Heart left ventricle (tissue), 16 donors: ENCODE measurements around the gene ALDH3A1. TPM values are rescaled to one million over a fixed set of nuclear protein-coding genes. Genes with fewer than 3 reads are reported as not detected.
A peak's percentile ranks its signal among the peaks of the same experiment; 100 is the strongest.

Experiments
- ATAC-seq, 4 donors: fragments of 200-7000 bp; cut with Tn5 transposase; one replicate each; pipeline ENCODE4 v1.9.1; 2020 to 2022; ENCODE audit warnings: moderate library complexity in 4 of 4, mild to moderate bottlenecking in 3 of 4, moderate number of reproducible peaks in 1 of 4
- DNase-seq, 5 donors: peaks; one replicate each; pipeline ENCODE4 v3.0.0-alpha.2; 2020
- H3K27ac ChIP-seq, 12 donors: fragments of 200-600 bp; sonication (generic) in 4 of 12; one replicate each; pipeline versions ENCODE4 v1.5.0 to v1.8.0; 2016 to 2022; ENCODE audit warnings: mild to moderate bottlenecking in 2 of 12
- H3K27me3 ChIP-seq, 9 donors: fragments of 200-600 bp; sonication (generic) in 2 of 9; one replicate each; pipeline versions ENCODE4 v1.5.1 to v1.8.0; 2016 to 2022; ENCODE audit warnings: mild to moderate bottlenecking in 3 of 9
- H3K36me3 ChIP-seq, 9 donors: fragments of 200-600 bp; sonication (generic) in 2 of 9; one replicate each; pipeline versions ENCODE4 v1.5.0 to v1.8.0; 2018 to 2022; ENCODE audit warnings: mild to moderate bottlenecking in 2 of 9
- H3K4me1 ChIP-seq, 12 donors: fragments of 200-600 bp; sonication (generic) in 4 of 12; one replicate each; pipeline versions ENCODE4 v1.5.0 to v1.8.0; 2016 to 2022; ENCODE audit warnings: mild to moderate bottlenecking in 3 of 12
- H3K4me3 ChIP-seq, 12 donors: fragments of 200-600 bp; sonication (generic) in 4 of 12; one replicate each; pipeline versions ENCODE4 v1.5.0 to v1.8.0; 2017 to 2022; ENCODE audit warnings: mild to moderate bottlenecking in 9 of 12, moderate library complexity in 4 of 12
- H3K9me3 ChIP-seq, 12 donors: fragments of 200-600 bp; sonication (generic) in 4 of 12; one replicate each; pipeline versions ENCODE4 v1.5.0 to v1.8.0; 2016 to 2022; ENCODE audit warnings: mild to moderate bottlenecking in 1 of 12
- POLR2A ChIP-seq, 2 donors: fragments of 450-650 bp; IDR thresholded peaks; one replicate each; pipeline ENCODE4 v1.6.1; 2017; ENCODE audit warnings: antibody characterized with exemption in 2 of 2, mild to moderate bottlenecking in 2 of 2, moderate library complexity in 2 of 2
- WGBS, 4 donors: extraction: QIAGEN DNeasy Blood & Tissue Kit in 2 of 4; methylation state at CpG; one replicate each; pipeline versions ENCODE4 v1.1.5 to v1.1.7; 2013 to 2018; 5-methylcytosine and 5-hydroxymethylcytosine counted together
- intact Hi-C, 10 donors: fragments of 100-400 bp; cut with DNase I; formaldehyde crosslinking; loops; one replicate each; pipeline versions ENCODE4 v1.11.1 to v1.14.2; 2022
- long read RNA-seq, 3 donors: library from polyadenylated mRNA; unstranded; transcript quantifications; one replicate each; pipeline ENCODE4 v2.0.0, GENCODE V29; 2020 to 2021
- polyA plus RNA-seq, 2 donors: library from polyadenylated mRNA; stranded (reverse); fragments of 200-250 nt; gene quantifications; one replicate each; pipeline ENCODE4 v1.2.3, GENCODE V29; 2013
- total RNA-seq, 9 donors: library from RNA; depleted of rRNA in 2 of 9; stranded (reverse); fragments of >200 nt in 2 of 9; fragmentation: NEBNext Ultra II Directional in 3 of 9; extraction: Animal tissue kit (Norgen Biotek cat#: 25700) in 3 of 9; gene quantifications; one replicate each; pipeline versions ENCODE4 v1.1.0 to v1.2.4, GENCODE V29; 2016 to 2023
- TF ChIP-seq, protein P1 (sequence below), 12 donors: fragments of 200-600 bp; sonication (generic) in 4 of 12; IDR thresholded peaks; one replicate each; pipeline versions ENCODE4 v1.5.0 to v1.8.0; 2018 to 2022; ENCODE audit warnings: antibody characterized with exemption in 12 of 12, mild to moderate bottlenecking in 5 of 12
- donor health status: ischemic (EF 13 %, LVEDD 7.1; RV severe dilation, severe dysfunction).
- donor health status: healthy with polysubstance abuse.
- donor health status: DM: no; HTN: yes; CAD: no.
- donor health status: DM: no; HTN: no; CAD: no.
- donor health status: ischemic (EF 25% LVEDD 6.9; RV normal size, moderate dysfunction).
- donor health status: ischemic (EF 25% LVEDD 5.7; RV mildly dilated, moderate dysfunction).
- donor health status: healthy.
- donor health status: DM: yes; HTN: yes; CAD: no.
- donor health status: ischemic (EF 35%, LVEDD 5.7; RV mildly dilated, moderate dysfunction).
- donor health status: nonischemic (EF 11% LVEDD 7.7; RV severe dilation, severe dysfunction).
- donor health status: DM: yes; HTN: yes; CAD: no.
- donor health status: PGD.
- donor health status: ischemic (EF 29% LVEDD 5.4; RV normal size, mild dysfunction).
- donor health status: nonischemic (EF 23%, LVEDD 6.1; RV moderate dilation, normal function).

Gene ALDH3A1
- total RNA-seq, result 1 to 10 TPM in 1 of 9 donors, under 1 TPM in 3, not detected in 5; 0.19 to 1.1 (median 0.39) TPM
- under 1 TPM in 1 of 2 donors, not detected in 1; 0.04 TPM for polyA plus RNA-seq
- long read RNA-seq, donor 1, result 0 reads
- long read RNA-seq, donor 2, result 0 reads
- long read RNA-seq, donor 3, result 0 reads

DNA sequence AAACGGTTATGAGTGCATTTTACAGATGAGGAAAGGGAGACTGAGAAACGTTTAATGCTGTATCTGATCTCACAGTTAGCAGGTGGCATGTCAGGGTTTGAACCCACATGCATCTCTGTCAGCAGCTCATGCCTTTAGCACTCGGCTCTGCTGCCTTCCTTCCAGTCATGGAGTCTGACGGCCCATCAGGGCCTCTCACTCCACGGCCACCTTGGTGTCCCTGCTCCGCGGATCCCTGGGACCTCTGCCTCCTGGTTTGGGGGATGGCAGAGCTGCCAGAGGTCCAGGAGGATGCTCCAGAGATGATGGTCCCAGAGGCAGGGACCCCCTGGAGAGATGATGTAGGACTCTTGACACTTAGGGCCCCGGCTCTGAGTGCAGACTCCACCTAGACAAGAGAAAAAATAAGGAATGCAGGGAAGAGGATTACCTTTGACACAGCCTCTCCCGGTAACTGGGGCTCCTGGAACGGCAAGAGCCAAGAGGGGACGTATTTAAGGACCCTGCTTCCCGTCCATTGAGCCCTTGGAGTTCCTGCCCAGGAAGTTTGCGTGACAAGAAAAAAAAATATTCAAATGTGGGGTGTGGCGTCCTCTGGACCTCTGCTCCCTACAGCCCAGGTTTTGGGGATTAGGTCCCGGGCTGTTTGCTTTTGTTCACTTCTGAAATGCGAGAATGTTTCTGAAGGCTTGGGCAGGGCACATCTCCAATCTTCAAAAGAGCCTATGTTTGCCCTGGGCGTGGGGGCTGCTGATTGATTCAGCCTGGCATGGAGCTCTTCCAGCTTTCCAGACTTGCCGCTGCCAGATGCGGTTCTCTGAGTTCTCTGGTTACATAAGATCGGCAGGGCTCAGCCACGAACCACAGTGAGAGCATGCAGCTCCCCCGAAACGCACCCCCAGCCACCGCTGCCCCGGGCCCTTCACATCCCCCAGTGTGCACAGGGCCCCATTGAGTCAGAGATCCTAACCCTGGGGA, at the start of gene ALDH3A1:
Gene ALDH3A1 (minus strand): TSS at position 470 of the 978 bp plus-strand sequence. CDS start 3,169 bp downstream, outside the sequence.
- no peak for TF ChIP-seq POLR2A (IDR thresholded peaks at IDR 0.05)
- TF ChIP-seq, protein P1, sequence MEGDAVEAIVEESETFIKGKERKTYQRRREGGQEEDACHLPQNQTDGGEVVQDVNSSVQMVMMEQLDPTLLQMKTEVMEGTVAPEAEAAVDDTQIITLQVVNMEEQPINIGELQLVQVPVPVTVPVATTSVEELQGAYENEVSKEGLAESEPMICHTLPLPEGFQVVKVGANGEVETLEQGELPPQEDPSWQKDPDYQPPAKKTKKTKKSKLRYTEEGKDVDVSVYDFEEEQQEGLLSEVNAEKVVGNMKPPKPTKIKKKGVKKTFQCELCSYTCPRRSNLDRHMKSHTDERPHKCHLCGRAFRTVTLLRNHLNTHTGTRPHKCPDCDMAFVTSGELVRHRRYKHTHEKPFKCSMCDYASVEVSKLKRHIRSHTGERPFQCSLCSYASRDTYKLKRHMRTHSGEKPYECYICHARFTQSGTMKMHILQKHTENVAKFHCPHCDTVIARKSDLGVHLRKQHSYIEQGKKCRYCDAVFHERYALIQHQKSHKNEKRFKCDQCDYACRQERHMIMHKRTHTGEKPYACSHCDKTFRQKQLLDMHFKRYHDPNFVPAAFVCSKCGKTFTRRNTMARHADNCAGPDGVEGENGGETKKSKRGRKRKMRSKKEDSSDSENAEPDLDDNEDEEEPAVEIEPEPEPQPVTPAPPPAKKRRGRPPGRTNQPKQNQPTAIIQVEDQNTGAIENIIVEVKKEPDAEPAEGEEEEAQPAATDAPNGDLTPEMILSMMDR (IDR thresholded peaks at IDR 0.05), result no peak
- no peak within 1 kb of the TSS for H3K4me3 ChIP-seq
- WGBS, 4 donors, result 59 to 69% (median 62%) methylated on average over 19 to 25 of the region's 25 CpGs
- H3K27ac ChIP-seq, result no peak within 1 kb of the TSS
- H3K27me3 ChIP-seq, result no peaks in the 10 kb centered on the region
- no peaks in the 10 kb centered on the region for H3K9me3 ChIP-seq
- peak in 1 of 5 donors; percentile 57 for DNase-seq
- peaks cover 0 to 17% (median 7%) of the 10 kb centered on the region in 12 donors for H3K4me1 ChIP-seq
- intact Hi-C loops, result loop anchor here in 2 of 10 donors (10.0 kb wide), 2 partner anchors 83 to 103 kb away; partner anchors contain the start of gene ALDH3A2 (in 1 of the 2)
- no peak for ATAC-seq
- no peaks in the 10 kb centered on the region for H3K36me3 ChIP-seq

DNA sequence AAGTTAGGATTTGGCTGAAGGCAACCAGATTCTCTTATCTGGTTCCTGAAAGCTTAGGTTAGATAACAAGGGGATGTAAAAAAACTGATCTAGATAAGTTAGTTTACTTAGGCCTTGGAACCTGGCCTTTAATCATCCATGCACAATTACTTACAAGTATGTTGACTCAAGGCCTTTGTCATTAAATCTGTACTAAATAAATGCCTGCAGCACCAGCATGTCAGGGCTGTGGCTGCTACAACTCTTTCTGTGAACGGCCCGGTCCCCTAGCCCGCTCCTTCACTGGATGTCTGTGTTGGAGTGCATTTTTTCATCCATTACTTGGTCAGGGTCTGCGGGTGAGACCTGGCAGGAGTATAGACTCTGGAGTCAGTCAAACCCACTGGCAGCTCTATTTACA, 48.4 kb upstream of the ALDH3A1 start:
- 98 to 100% (median 99%) methylated on average over 4 of the region's 4 CpGs for WGBS, 4 donors
- Histone ChIP-seq H3K27me3 (no peaks in the 10 kb centered on the region), H3K27ac (no peak overlapping the region), H3K9me3 (peaks cover 0 to 20% (median 4%) of the 10 kb centered on the region in 12 donors), H3K4me1 (no peaks in the 10 kb centered on the region), H3K36me3 (peaks cover 0 to 100% (median 96%) of the 10 kb centered on the region in 9 donors), H3K4me3 (no peak overlapping the region)
- TF ChIP-seq, protein P1 (IDR thresholded peaks at IDR 0.05), result no peak
- no peak for TF ChIP-seq POLR2A (IDR thresholded peaks at IDR 0.05)
- intact Hi-C loops, result no loop called here
- ATAC-seq (no peak), DNase-seq (no peak)

DNA sequence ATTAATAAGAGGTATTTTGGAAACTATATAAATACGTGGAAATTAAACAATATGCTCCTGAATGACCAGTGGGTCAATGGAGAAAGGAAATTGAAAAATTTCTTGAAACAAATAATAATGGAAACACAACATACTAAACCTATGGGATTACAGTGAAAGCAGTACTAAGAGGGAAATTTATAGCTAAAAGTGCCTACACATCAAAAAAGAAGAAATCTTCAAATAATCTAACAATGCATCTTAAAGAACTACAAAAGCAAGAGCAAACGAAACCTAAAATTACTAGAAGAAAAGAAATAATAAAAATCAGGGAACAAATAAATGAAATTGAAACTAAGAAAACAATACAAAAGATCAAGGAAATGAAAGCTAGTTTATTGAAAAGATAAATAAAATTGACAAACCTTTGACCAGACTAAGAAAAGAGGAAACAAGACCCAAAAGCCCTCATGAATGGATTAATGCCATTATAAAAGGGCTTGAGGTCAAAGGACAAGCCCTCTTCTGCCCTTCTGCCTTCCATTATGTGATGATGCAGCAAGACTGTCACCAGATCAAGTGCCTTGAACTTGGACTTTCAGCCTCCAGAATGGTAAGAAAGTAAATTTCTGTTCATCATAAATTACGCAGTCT, 43.9 kb upstream of the ALDH3A1 start:
- peaks cover 0 to 19% (median 4%) of the 10 kb centered on the region in 12 donors for H3K9me3 ChIP-seq
- WGBS, 4 donors, result 93 to 97% (median 96%) methylated on average over 3 of the region's 3 CpGs
- no peak overlapping the region for H3K4me3 ChIP-seq
- intact Hi-C loops, result no loop called here
- ATAC-seq, result no peak
- H3K27ac ChIP-seq, result no peak overlapping the region
- peaks cover 0 to 98% (median 90%) of the 10 kb centered on the region in 9 donors for H3K36me3 ChIP-seq
- TF ChIP-seq, protein P1 (IDR thresholded peaks at IDR 0.05), result no peak
- TF ChIP-seq POLR2A (IDR thresholded peaks at IDR 0.05), result no peak
- no peak for DNase-seq
- H3K27me3 ChIP-seq, result no peaks in the 10 kb centered on the region
- no peaks in the 10 kb centered on the region for H3K4me1 ChIP-seq
